WI38 (cell line): Measurements from ENCODE around the gene RFFL.
"Not testable (repeated sequence)": the region's sequence is repeated elsewhere in the genome, so short reads cannot be mapped to it uniquely, and the experiment has no call there.

Source experiments
- H3K4me3 ChIP-seq: 2 replicates; pipeline ENCODE4 v1.5.1; 2011; ENCODE audit warnings: low read depth, mild to moderate bottlenecking, control low read depth, low read length
- CTCF ChIP-seq: IDR thresholded peaks from 2 replicates; pipeline ENCODE4 v1.5.1; 2012; ENCODE audit warnings: low read depth, mild to moderate bottlenecking, control low read depth, low read length

The RFFL gene, protein sequence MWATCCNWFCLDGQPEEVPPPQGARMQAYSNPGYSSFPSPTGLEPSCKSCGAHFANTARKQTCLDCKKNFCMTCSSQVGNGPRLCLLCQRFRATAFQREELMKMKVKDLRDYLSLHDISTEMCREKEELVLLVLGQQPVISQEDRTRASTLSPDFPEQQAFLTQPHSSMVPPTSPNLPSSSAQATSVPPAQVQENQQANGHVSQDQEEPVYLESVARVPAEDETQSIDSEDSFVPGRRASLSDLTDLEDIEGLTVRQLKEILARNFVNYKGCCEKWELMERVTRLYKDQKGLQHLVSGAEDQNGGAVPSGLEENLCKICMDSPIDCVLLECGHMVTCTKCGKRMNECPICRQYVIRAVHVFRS

DNA sequence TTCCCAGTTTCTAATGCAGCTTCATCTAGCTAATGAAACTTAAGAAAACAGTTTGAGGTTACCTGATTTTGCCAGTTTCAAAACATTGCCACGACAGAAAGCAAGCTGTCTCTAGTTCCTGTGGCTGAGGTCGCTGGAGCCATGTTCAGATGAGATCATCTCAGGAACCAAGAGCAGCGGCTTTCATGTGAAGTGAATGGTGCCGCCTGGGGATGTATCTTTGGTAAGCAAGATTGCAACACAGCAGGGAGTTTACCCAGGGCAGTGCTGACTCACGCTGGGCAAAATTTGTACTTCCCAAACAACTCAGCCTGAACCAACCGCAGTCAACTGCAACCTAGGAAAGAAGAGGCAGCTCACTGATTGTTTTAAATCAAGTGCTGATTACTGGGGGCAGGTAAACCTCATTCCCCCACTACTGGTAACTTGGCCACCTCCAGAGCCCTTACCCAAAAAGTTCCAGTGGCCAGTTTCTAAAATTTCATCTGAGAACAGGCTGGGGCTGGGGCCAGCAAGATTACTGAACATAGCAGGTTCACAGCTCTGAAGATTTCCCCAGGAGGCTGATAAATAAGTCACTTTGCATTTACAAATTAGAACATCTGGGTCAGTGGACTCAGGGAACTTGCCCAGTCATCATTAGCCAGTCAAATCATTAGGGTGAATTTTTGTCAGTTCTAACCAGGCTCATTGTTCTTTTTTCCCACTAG, at the start of gene RFFL:
Gene RFFL (minus strand): TSS at position 194 of the 710 bp plus-strand sequence. CDS start 37,154 bp downstream, outside the sequence.
- no peak for TF ChIP-seq CTCF
- H3K4me3 ChIP-seq: peak within 1 kb of the TSS; percentile 16

DNA sequence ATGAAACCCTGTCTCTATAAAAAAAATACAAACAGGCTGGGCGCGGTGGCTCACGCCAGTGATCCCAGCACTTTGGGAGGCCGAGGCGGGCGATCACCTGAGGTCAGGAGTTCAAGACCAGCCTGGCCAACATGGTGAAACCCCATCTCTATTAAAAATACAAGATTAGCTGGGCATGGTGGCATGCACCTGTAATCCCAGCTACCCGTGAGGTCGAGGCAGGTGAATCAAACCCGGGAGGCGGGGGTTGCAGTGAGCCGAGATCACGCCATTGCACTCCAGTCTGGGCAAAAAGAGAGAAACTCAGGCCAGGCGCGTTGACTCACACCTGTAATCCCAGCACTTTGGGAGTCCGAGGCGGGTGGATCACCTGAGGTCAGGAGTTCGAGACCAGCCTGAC, 47.3 kb upstream of the RFFL start:
- not testable (repeated sequence) for H3K4me3 ChIP-seq

GRCh38 chr17:35104844-35105450, 41.4 kb upstream of the RFFL start:
- H3K4me3 ChIP-seq: no peak overlapping the region
- TF ChIP-seq CTCF: no peak

GRCh38 chr17:35103271-35103670, 39.8 kb upstream of the RFFL start:
- no peak for TF ChIP-seq CTCF

GRCh38 chr17:35101725-35102124, 38.2 kb upstream of the RFFL start:
- no peak for TF ChIP-seq CTCF

More at GRCh38 chr17:35103271-35103670, 39.8 kb upstream of the RFFL start:
- no peak overlapping the region for H3K4me3 ChIP-seq

GRCh38 chr17:35101036-35101435, 37.5 kb upstream of the RFFL start:
- TF ChIP-seq CTCF: no peak
- no peak overlapping the region for H3K4me3 ChIP-seq

More at GRCh38 chr17:35101725-35102124, 38.2 kb upstream of the RFFL start:
- no peak overlapping the region for H3K4me3 ChIP-seq

GRCh38 chr17:35099908-35100307, 36.4 kb upstream of the RFFL start:
- no peak for TF ChIP-seq CTCF
- H3K4me3 ChIP-seq: no peak overlapping the region
